HCT116 (cell line): ENCODE measurements around the gene ACTN1. TPM values are rescaled to one million over a fixed set of nuclear protein-coding genes. Genes with fewer than 3 reads are reported as not detected.

Experiments
- ATAC-seq: fragments of 200-7000 bp; cut with Tn5 transposase; 2 replicates; pipeline ENCODE4 v1.9.1; 2020; ENCODE audit warnings: mild to moderate bottlenecking, moderate library complexity
- BruUV-seq: library from RNA; stranded (reverse); fragments of 400-500 nt; replicated peaks from 2 replicates; lab custom pipeline; 2021; lab: Mats Ljungman, UMichigan
- CTCF ChIA-PET: fragments of 300-600 bp; sonication (Branson Sonifier 250); formaldehyde crosslinking; loops from one replicate; lab custom pipeline; 2021; ENCODE audit warnings: antibody characterized with exemption; lab: Charles Lee
- POLR2A ChIA-PET: fragments of 300-600, 350-600 bp; sonication (Branson Sonifier 250); formaldehyde crosslinking; loops from one replicate; lab custom pipeline; 2021; ENCODE audit warnings: antibody characterized with exemption; lab: Charles Lee
- RAD21 ChIA-PET, 2 experiments: fragments of 300-600 bp; sonication (Branson Sonifier 250); formaldehyde crosslinking; loops; one replicate each; lab custom pipeline; 2023; ENCODE audit warnings: low total read pairs in 2 of 2; ENCODE audit not compliant: uncharacterized antibody in 2 of 2, unreplicated experiment in 2 of 2, low non-redundant PET in 1 of 2; lab: Charles Lee
- DNase-seq: peaks from one replicate; pipeline ENCODE4 v3.0.0-alpha.2; 2010; ENCODE audit warnings: low read depth, low spot score
- H2AFZ ChIP-seq: fragments of 200-600 bp; shearing (Covaris generic), sonication (generic); 2 replicates; pipeline ENCODE4 v1.6.1; 2017; ENCODE audit warnings: low read depth, mixed run types, mixed read lengths, antibody characterized with exemption, low read length; ENCODE audit not compliant: poor library complexity, severe bottlenecking
- H3K27ac ChIP-seq: 2 replicates; pipeline ENCODE4 v1.5.1; 2012; ENCODE audit warnings: low read depth, low read length
- H3K27me3 ChIP-seq: fragments of 200-600 bp; sonication (generic); 2 replicates; pipeline ENCODE4 v1.6.1; 2016; ENCODE audit warnings: mixed run types, low read length, mixed read lengths; ENCODE audit not compliant: insufficient read depth
- H3K36me3 ChIP-seq, 2 experiments: fragments of 200-500 bp in 1 of 2; fragments of 200-600 bp in 1 of 2; sonication (Bioruptor generic) in 1 of 2; sonication (generic) in 1 of 2; 2 replicates each; pipeline versions ENCODE4 v1.5.1 to v1.6.1; 2014 to 2016; ENCODE audit warnings: low read length in 2 of 2, inconsistent platforms in 1 of 2, mixed read lengths in 1 of 2, mixed run types in 1 of 2; ENCODE audit not compliant: insufficient read depth in 2 of 2, control insufficient read depth in 1 of 2
- H3K4me1 ChIP-seq, 2 experiments: fragments of 200-600 bp in 1 of 2; sonication (generic) in 1 of 2; 2 replicates each; pipeline versions ENCODE4 v1.5.1 to v1.6.1; 2012 to 2017; ENCODE audit warnings: low read length in 2 of 2, inconsistent platforms in 1 of 2, mild to moderate bottlenecking in 1 of 2, mixed read lengths in 1 of 2, mixed run types in 1 of 2, moderate library complexity in 1 of 2; ENCODE audit not compliant: insufficient read depth in 2 of 2, control insufficient read depth in 1 of 2
- H3K4me2 ChIP-seq: fragments of 200-600 bp; sonication (generic); 2 replicates; pipeline ENCODE4 v1.6.1; 2017; ENCODE audit warnings: mixed run types, low read length, mixed read lengths
- H3K4me3 ChIP-seq, 2 experiments: fragments of 200-600 bp in 1 of 2; sonication (generic) in 1 of 2; replicated peaks in 1 of 2; 2 replicates each; pipeline ENCODE4 v1.5.1; 2011 to 2016; ENCODE audit warnings: low read length in 2 of 2, control low read depth in 1 of 2, low read depth in 1 of 2, mild to moderate bottlenecking in 1 of 2, mixed read lengths in 1 of 2, mixed run types in 1 of 2
- H3K79me2 ChIP-seq: fragments of 200-600 bp; sonication (generic); 2 replicates; pipeline ENCODE4 v1.6.1; 2017; ENCODE audit warnings: mild to moderate bottlenecking, mixed run types, low read length, moderate library complexity, mixed read lengths; ENCODE audit not compliant: insufficient read depth
- H3K9ac ChIP-seq: fragments of 200-600 bp; sonication (generic); 2 replicates; pipeline ENCODE4 v1.6.1; 2016; ENCODE audit warnings: low read length, mixed read lengths
- H3K9me2 ChIP-seq: fragments of 200-600 bp; sonication (generic), shearing (Covaris generic); 2 replicates; pipeline ENCODE4 v1.6.1; 2017; ENCODE audit warnings: mixed run types, mild to moderate bottlenecking, moderate library complexity; ENCODE audit not compliant: insufficient read depth
- H3K9me3 ChIP-seq, 2 experiments: fragments of 200-500 bp in 1 of 2; fragments of 200-600 bp in 1 of 2; sonication (Bioruptor generic) in 1 of 2; sonication (generic) in 1 of 2; 2 replicates each; pipeline ENCODE4 v1.6.1; 2014 to 2017; ENCODE audit warnings: low read length in 2 of 2, mixed read lengths in 2 of 2, inconsistent platforms in 1 of 2, low read depth in 1 of 2, mild to moderate bottlenecking in 1 of 2, mixed run types in 1 of 2, moderate library complexity in 1 of 2; ENCODE audit not compliant: control insufficient read depth in 1 of 2, insufficient read depth in 1 of 2
- H4K20me1 ChIP-seq: fragments of 200-600 bp; sonication (generic), shearing (Covaris generic); 2 replicates; pipeline ENCODE4 v1.6.1; 2017; ENCODE audit warnings: mixed run types, mild to moderate bottlenecking, moderate library complexity; ENCODE audit not compliant: insufficient read depth
- CBX3 ChIP-seq: IDR thresholded peaks from 2 replicates; pipeline ENCODE4 v1.6.1; 2012; ENCODE audit warnings: low read depth
- CEBPB ChIP-seq: IDR thresholded peaks from 2 replicates; pipeline ENCODE4 v1.6.1; 2012; ENCODE audit warnings: low read depth
- EGR1 ChIP-seq: IDR thresholded peaks from 2 replicates; pipeline ENCODE4 v1.6.1; 2012; ENCODE audit warnings: low read depth
- ELF1 ChIP-seq: IDR thresholded peaks from 2 replicates; pipeline ENCODE4 v1.6.1; 2012; ENCODE audit warnings: low read depth, borderline replicate concordance
- EZH2 ChIP-seq: fragments of 200-600 bp; sonication (generic); IDR thresholded peaks from 2 replicates; pipeline ENCODE4 v1.6.1; 2017; ENCODE audit warnings: antibody characterized with exemption, mixed run types
- POLR2A ChIP-seq: IDR thresholded peaks from 2 replicates; pipeline ENCODE4 v1.7.0; 2011; ENCODE audit warnings: borderline replicate concordance; ENCODE audit not compliant: insufficient read depth, insufficient read length; ENCODE audit errors: extremely low read depth
- RAD21 ChIP-seq: IDR thresholded peaks from 2 replicates; pipeline ENCODE4 v1.6.1; 2012; ENCODE audit warnings: low read depth, mild to moderate bottlenecking
- SIN3A ChIP-seq: IDR thresholded peaks from 2 replicates; pipeline ENCODE4 v1.6.1; 2012; ENCODE audit warnings: low read depth
- SP1 ChIP-seq: IDR thresholded peaks from 2 replicates; pipeline ENCODE4 v1.6.1; 2012; ENCODE audit warnings: low read depth
- SRF ChIP-seq: IDR thresholded peaks from 2 replicates; pipeline ENCODE4 v1.6.1; 2012; ENCODE audit warnings: low read depth
- YY1 ChIP-seq: IDR thresholded peaks from 2 replicates; pipeline ENCODE4 v1.6.1; 2011; ENCODE audit warnings: low read length, low read depth, moderate library complexity, mild to moderate bottlenecking; ENCODE audit not compliant: insufficient replicate concordance; ENCODE audit errors: extremely low read depth
- ZNF274 ChIP-seq: fragments of 200-500 bp; sonication (Bioruptor generic); IDR thresholded peaks from 2 replicates; pipeline ENCODE4 v1.6.1; 2014; ENCODE audit warnings: mild to moderate bottlenecking, low read depth, low read length, inconsistent platforms
- intact Hi-C: fragments of 100-400 bp; cut with micrococcal nuclease; formaldehyde crosslinking; loops from 2 replicates; pipeline ENCODE4 v1.10.0; 2022
- total RNA-seq: library from RNA; stranded (reverse); gene quantifications from one replicate; pipeline ENCODE4 v1.2.1, GENCODE V29; 2021; ENCODE audit not compliant: unreplicated experiment
- TF ChIP-seq, protein P1 (sequence below): IDR thresholded peaks from 2 replicates; pipeline ENCODE4 v1.6.1; 2011; ENCODE audit warnings: mild to moderate bottlenecking, low read length, moderate library complexity; ENCODE audit not compliant: insufficient replicate concordance; ENCODE audit errors: extremely low read depth
- TF ChIP-seq, protein P2 (sequence below): IDR thresholded peaks from 2 replicates; pipeline ENCODE4 v1.6.1; 2012; ENCODE audit warnings: low read depth
- TF ChIP-seq, protein P3 (sequence below), 3 experiments: fragments of 200-600 bp in 1 of 3; sonication (generic) in 1 of 3; IDR thresholded peaks in 2 of 3; conservative IDR thresholded peaks in 1 of 3; 2 replicates each; pipeline ENCODE4 v1.5.1; 2012 to 2017; ENCODE audit warnings: low read depth in 2 of 3, low read length in 2 of 3, antibody characterized with exemption in 1 of 3, borderline replicate concordance in 1 of 3, control low read depth in 1 of 3, mild to moderate bottlenecking in 1 of 3, mixed read lengths in 1 of 3, mixed run types in 1 of 3, moderate library complexity in 1 of 3; ENCODE audit not compliant: insufficient read depth in 1 of 3

ACTN1 gene
- total RNA-seq, 1 experiment from 2014 or later, result 123 TPM

DNA sequence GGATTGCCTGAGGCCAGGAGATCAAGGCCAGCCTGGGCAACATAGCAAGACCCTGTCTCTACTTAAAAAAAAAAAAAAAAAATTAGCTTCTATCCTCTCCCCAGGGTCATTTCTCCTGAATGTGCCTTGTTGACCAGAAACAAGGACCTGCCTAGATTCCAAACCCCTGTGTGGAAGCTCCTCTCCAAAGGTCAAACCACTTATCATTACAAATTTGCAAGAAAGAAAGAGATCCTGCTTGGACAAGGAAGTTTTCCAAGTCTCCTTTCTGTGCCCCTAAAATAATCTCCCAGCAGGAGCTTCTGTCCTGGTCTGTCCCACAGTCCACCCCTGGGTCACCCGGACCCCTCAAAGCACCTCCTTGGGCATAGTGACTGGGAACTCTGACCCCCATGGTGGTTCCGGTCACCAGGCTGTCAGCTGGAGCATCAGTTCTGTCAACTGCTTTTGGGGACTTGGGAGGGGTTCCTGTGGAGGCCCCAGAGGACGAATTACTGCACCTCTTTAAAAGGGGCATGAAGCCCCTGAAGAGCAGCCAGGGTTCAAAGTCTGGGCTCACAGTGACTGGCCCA, 38.4 kb downstream of the ACTN1 start:
- H3K4me3 ChIP-seq, result no peak overlapping the region
- TF ChIP-seq SP1 (no peak), EZH2 (no peak), EGR1 (no peak), ELF1 (no peak), POLR2A (no peak), SIN3A (no peak), ZNF274 (no peak), CBX3 (no peak), YY1 (no peak), RAD21 (no peak), CEBPB (no peak), SRF (no peak)
- TF ChIP-seq, protein P1, sequence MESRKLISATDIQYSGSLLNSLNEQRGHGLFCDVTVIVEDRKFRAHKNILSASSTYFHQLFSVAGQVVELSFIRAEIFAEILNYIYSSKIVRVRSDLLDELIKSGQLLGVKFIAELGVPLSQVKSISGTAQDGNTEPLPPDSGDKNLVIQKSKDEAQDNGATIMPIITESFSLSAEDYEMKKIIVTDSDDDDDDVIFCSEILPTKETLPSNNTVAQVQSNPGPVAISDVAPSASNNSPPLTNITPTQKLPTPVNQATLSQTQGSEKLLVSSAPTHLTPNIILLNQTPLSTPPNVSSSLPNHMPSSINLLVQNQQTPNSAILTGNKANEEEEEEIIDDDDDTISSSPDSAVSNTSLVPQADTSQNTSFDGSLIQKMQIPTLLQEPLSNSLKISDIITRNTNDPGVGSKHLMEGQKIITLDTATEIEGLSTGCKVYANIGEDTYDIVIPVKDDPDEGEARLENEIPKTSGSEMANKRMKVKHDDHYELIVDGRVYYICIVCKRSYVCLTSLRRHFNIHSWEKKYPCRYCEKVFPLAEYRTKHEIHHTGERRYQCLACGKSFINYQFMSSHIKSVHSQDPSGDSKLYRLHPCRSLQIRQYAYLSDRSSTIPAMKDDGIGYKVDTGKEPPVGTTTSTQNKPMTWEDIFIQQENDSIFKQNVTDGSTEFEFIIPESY, result no peak
- TF ChIP-seq, protein P2, sequence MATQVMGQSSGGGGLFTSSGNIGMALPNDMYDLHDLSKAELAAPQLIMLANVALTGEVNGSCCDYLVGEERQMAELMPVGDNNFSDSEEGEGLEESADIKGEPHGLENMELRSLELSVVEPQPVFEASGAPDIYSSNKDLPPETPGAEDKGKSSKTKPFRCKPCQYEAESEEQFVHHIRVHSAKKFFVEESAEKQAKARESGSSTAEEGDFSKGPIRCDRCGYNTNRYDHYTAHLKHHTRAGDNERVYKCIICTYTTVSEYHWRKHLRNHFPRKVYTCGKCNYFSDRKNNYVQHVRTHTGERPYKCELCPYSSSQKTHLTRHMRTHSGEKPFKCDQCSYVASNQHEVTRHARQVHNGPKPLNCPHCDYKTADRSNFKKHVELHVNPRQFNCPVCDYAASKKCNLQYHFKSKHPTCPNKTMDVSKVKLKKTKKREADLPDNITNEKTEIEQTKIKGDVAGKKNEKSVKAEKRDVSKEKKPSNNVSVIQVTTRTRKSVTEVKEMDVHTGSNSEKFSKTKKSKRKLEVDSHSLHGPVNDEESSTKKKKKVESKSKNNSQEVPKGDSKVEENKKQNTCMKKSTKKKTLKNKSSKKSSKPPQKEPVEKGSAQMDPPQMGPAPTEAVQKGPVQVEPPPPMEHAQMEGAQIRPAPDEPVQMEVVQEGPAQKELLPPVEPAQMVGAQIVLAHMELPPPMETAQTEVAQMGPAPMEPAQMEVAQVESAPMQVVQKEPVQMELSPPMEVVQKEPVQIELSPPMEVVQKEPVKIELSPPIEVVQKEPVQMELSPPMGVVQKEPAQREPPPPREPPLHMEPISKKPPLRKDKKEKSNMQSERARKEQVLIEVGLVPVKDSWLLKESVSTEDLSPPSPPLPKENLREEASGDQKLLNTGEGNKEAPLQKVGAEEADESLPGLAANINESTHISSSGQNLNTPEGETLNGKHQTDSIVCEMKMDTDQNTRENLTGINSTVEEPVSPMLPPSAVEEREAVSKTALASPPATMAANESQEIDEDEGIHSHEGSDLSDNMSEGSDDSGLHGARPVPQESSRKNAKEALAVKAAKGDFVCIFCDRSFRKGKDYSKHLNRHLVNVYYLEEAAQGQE, result no peak
- TF ChIP-seq, protein P3, sequence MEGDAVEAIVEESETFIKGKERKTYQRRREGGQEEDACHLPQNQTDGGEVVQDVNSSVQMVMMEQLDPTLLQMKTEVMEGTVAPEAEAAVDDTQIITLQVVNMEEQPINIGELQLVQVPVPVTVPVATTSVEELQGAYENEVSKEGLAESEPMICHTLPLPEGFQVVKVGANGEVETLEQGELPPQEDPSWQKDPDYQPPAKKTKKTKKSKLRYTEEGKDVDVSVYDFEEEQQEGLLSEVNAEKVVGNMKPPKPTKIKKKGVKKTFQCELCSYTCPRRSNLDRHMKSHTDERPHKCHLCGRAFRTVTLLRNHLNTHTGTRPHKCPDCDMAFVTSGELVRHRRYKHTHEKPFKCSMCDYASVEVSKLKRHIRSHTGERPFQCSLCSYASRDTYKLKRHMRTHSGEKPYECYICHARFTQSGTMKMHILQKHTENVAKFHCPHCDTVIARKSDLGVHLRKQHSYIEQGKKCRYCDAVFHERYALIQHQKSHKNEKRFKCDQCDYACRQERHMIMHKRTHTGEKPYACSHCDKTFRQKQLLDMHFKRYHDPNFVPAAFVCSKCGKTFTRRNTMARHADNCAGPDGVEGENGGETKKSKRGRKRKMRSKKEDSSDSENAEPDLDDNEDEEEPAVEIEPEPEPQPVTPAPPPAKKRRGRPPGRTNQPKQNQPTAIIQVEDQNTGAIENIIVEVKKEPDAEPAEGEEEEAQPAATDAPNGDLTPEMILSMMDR (IDR thresholded peaks at IDR 0.05 in 2 of 3, conservative IDR thresholded peaks at IDR 0.05 in 1 of 3; ENCODE audit: borderline replicate concordance in 1 of 3, insufficient read depth in 1 of 3, low read depth in 2 of 3, low read length in 2 of 3), result no peak
- TF ChIP-seq, all 23 proteins: peak for 0
- Histone ChIP-seq H3K36me3 (no peaks in the 10 kb centered on the region; a peak in 1 of 4 replicates), H3K4me2 (peak overlapping the region; percentile 9; the same call in 1 of the 2 replicates), H2AFZ (no peak overlapping the region), H3K9me2 (no peaks in the 10 kb centered on the region), H3K27me3 (no peaks in the 10 kb centered on the region), H3K79me2 (peaks cover 98% of the 10 kb centered on the region), H3K4me1 (peaks cover 48 to 68% of the 10 kb centered on the region in 2 experiments), H3K9ac (no peak overlapping the region), H3K9me3 (no peaks in the 10 kb centered on the region), H4K20me1 (peaks cover 8% of the 10 kb centered on the region; the same call in 1 of the 2 replicates), H3K27ac (no peak overlapping the region)
- ATAC-seq (no peak), DNase-seq (no peak)
- intact Hi-C loops, result no loop called here
- no TSS peak for BruUV-seq
- POLR2A ChIA-PET, result interaction anchor here (0.6 to 1.3 kb wide), 2 partner anchors 8 to 125 kb away, joined by 3 to 6 read pairs; no protein-coding TSS in a partner anchor
- CTCF ChIA-PET, result interaction anchor here (2.1 kb wide), 1 partner anchor 29 kb away, joined by 5 read pairs; no protein-coding TSS in a partner anchor
- RAD21 ChIA-PET, result no interaction called here
